DND-41 (cell line): Measurements from ENCODE around the gene RAD54L.

ENCODE experiments used
- ATAC-seq: fragments of 200-7000 bp; cut with Tn5 transposase; 3 replicates; pipeline ENCODE4 v1.9.1; 2021; ENCODE audit warnings: low read depth; ENCODE audit not compliant: insufficient read depth
- DNase-seq: peaks from one replicate; pipeline ENCODE4 v3.0.0-alpha.2; 2020
- H2AFZ ChIP-seq: 2 replicates; pipeline ENCODE4 v1.6.0; 2012; ENCODE audit warnings: low read depth, low read length
- H3K27ac ChIP-seq: 2 replicates; pipeline ENCODE4 v1.5.1; 2012; ENCODE audit warnings: low read length, inconsistent platforms
- H3K27me3 ChIP-seq: fragments of 200-600 bp; sonication (generic); 2 replicates; pipeline ENCODE4 v1.6.0; 2012; ENCODE audit warnings: low read length, mild to moderate bottlenecking, inconsistent platforms; ENCODE audit not compliant: insufficient read depth, poor library complexity
- H3K36me3 ChIP-seq: 2 replicates; pipeline ENCODE4 v1.5.1; 2012; ENCODE audit warnings: low read length, inconsistent platforms; ENCODE audit not compliant: insufficient read depth
- H3K4me1 ChIP-seq: 2 replicates; pipeline ENCODE4 v1.5.1; 2012; ENCODE audit warnings: mild to moderate bottlenecking, low read length; ENCODE audit not compliant: insufficient read depth
- H3K4me2 ChIP-seq: 2 replicates; pipeline ENCODE4 v1.6.0; 2012; ENCODE audit warnings: mild to moderate bottlenecking, moderate library complexity, low read length, inconsistent platforms; ENCODE audit not compliant: insufficient read depth
- H3K4me3 ChIP-seq, 2 experiments: fragments of 200-600 bp in 1 of 2; shearing (Covaris generic) in 1 of 2; 2 replicates each; pipeline ENCODE4 v1.5.1; 2012 to 2016; ENCODE audit warnings: inconsistent platforms in 2 of 2, low read length in 2 of 2, mild to moderate bottlenecking in 2 of 2, low read depth in 1 of 2, moderate library complexity in 1 of 2
- H3K79me2 ChIP-seq: 2 replicates; pipeline ENCODE4 v1.6.0; 2012; ENCODE audit warnings: low read length, inconsistent platforms; ENCODE audit not compliant: insufficient read depth
- H3K9ac ChIP-seq: 2 replicates; pipeline ENCODE4 v1.6.0; 2012; ENCODE audit warnings: low read depth, mild to moderate bottlenecking, inconsistent platforms, low read length, moderate library complexity
- H3K9me3 ChIP-seq: 2 replicates; pipeline ENCODE4 v1.5.1; 2012; ENCODE audit warnings: low read length, moderate library complexity, mild to moderate bottlenecking, inconsistent platforms; ENCODE audit not compliant: insufficient read depth, severe bottlenecking
- H4K20me1 ChIP-seq: 2 replicates; pipeline ENCODE4 v1.6.0; 2012; ENCODE audit warnings: low read length; ENCODE audit not compliant: insufficient read depth
- CTCF ChIP-seq: IDR thresholded peaks from 2 replicates; pipeline ENCODE4 v1.5.1; 2012; ENCODE audit warnings: borderline replicate concordance, low read length, moderate library complexity, mild to moderate bottlenecking; ENCODE audit not compliant: poor library complexity, severe bottlenecking; ENCODE audit errors: extremely low read depth
- EZH2 ChIP-seq: IDR thresholded peaks from 3 replicates; pipeline ENCODE4 v1.6.1; 2012; ENCODE audit warnings: borderline replicate concordance, low read depth, mild to moderate bottlenecking, moderate library complexity, low read length, inconsistent platforms; ENCODE audit not compliant: severe bottlenecking

Gene RAD54L

GRCh38 chr1:46300673-46301405 is 53.3 kb downstream of the RAD54L start:
- Histone ChIP-seq H3K79me2 (peaks cover 86% of the 10 kb centered on the region), H3K9me3 (no peaks in the 10 kb centered on the region), H3K4me2 (peak overlapping the region; percentile 88), H3K9ac (peak overlapping the region; percentile 97), H3K4me1 (peaks cover 31% of the 10 kb centered on the region), H4K20me1 (peaks cover 21% of the 10 kb centered on the region; the same call in 1 of the 2 replicates), H3K4me3 (peak overlapping the region; percentile 81 to 82; a peak in 3 of 4 replicates), H3K27me3 (no peaks in the 10 kb centered on the region), H3K36me3 (peaks cover 36% of the 10 kb centered on the region), H3K27ac (peak overlapping the region; percentile 95), H2AFZ (peak overlapping the region; percentile 68; the same call in 1 of the 2 replicates)
- no peak for TF ChIP-seq EZH2
- DNase-seq = no peak
- no peak for ATAC-seq

GRCh38 chr1:46301406-46301807 is 53.8 kb downstream of the RAD54L start:
- peak overlapping the region; percentile 88 for H3K4me2 ChIP-seq
- ATAC-seq (no peak), DNase-seq (no peak)
- H3K79me2 ChIP-seq = peaks cover 92% of the 10 kb centered on the region
- peak overlapping the region; percentile 81 to 82 for H3K4me3 ChIP-seq
- no peaks in the 10 kb centered on the region for H3K9me3 ChIP-seq
- peak overlapping the region; percentile 97 for H3K9ac ChIP-seq
- peak overlapping the region; percentile 68 for H2AFZ ChIP-seq
- peaks cover 33% of the 10 kb centered on the region for H3K36me3 ChIP-seq
- peaks cover 36% of the 10 kb centered on the region for H3K4me1 ChIP-seq
- H3K27ac ChIP-seq = peak overlapping the region; percentile 95
- no peaks in the 10 kb centered on the region for H3K27me3 ChIP-seq
- peaks cover 21% of the 10 kb centered on the region; the same call in 1 of the 2 replicates for H4K20me1 ChIP-seq
- TF ChIP-seq CTCF = no peak
- no peak for TF ChIP-seq EZH2

GRCh38 chr1:46301808-46302640 is 54.5 kb downstream of the RAD54L start:
- Histone ChIP-seq H3K79me2 (peaks cover 98% of the 10 kb centered on the region), H3K4me2 (peak overlapping the region; percentile 88), H3K4me1 (peaks cover 42% of the 10 kb centered on the region), H2AFZ (peak overlapping the region; percentile 68), H4K20me1 (peaks cover 28% of the 10 kb centered on the region; the same call in 1 of the 2 replicates), H3K4me3 (peak overlapping the region; percentile 81 to 82), H3K9me3 (no peaks in the 10 kb centered on the region), H3K9ac (peak overlapping the region; percentile 97), H3K36me3 (peaks cover 33% of the 10 kb centered on the region), H3K27me3 (no peaks in the 10 kb centered on the region), H3K27ac (peak overlapping the region; percentile 95)
- ATAC-seq (peak; percentile 41), DNase-seq (peak; percentile 53)
- TF ChIP-seq EZH2 (no peak), CTCF (peak; percentile 35)

- H4K20me1 ChIP-seq = peaks cover 29% of the 10 kb centered on the region; the same call in 1 of the 2 replicates
- peak overlapping the region; percentile 68 for H2AFZ ChIP-seq
- peak overlapping the region; percentile 81 to 82 for H3K4me3 ChIP-seq
- peak overlapping the region; percentile 95 for H3K27ac ChIP-seq
- no peak for TF ChIP-seq CTCF
- no peak for TF ChIP-seq EZH2
- no peaks in the 10 kb centered on the region for H3K27me3 ChIP-seq
- peaks cover 98% of the 10 kb centered on the region for H3K79me2 ChIP-seq
- no peaks in the 10 kb centered on the region for H3K9me3 ChIP-seq
- peaks cover 48% of the 10 kb centered on the region for H3K4me1 ChIP-seq
- H3K36me3 ChIP-seq = peaks cover 32% of the 10 kb centered on the region
- H3K9ac ChIP-seq = peak overlapping the region; percentile 97
- peak overlapping the region; percentile 88 for H3K4me2 ChIP-seq
- ATAC-seq (peak; percentile 22), DNase-seq (no peak)
Measured at GRCh38 chr1:46302641-46303037, 55.1 kb downstream of the RAD54L start.
